ENCODE data around the gene ADCY9.

ADCY9 gene

DNA sequence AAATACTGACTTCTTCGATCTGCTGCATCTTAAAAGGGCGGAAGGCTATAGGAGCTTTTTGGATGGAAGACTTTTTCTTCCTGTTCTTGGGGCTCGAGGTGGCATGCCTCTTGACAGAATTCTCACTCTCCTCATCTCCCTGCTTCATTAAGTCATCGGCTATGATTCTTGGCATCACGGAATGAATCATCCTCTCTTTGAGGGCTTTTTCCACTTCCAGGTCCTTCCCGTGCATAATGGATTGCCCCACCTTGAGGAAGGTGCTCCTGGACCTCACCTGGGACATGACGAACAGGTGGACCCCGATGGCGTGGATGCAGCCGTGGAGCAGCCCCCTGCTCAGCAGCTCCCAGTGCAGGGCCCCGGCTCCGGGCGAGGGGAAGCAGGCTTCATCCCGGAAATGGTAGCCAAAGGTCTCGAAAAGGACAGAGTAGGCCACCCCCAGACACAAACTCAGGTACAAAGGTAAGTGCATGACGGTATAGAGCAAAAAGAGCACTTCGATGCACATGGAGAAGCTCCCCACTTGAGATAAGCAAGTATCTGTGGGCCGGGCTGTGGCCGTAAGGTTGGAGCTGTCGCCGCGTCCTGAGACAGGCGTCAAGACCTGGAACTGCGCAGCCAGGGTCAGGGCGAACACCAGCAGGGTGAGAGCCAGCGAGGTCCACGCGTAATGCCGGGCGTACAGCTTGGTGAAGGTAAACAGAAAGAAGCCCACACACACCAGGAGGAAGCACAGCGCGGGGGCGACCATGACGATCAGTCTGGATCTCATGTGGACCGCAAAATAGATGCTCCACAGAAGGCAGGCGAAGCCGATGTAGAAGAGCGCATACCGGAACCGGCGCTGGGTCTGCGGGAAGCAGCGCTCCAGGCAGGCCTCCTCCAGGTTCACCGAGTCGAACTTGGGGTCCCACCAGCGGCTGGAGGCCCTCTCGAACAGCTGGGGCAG, 1.7 kb downstream of the ADCY9 start:
- TF ChIP-seq, protein P1, sequence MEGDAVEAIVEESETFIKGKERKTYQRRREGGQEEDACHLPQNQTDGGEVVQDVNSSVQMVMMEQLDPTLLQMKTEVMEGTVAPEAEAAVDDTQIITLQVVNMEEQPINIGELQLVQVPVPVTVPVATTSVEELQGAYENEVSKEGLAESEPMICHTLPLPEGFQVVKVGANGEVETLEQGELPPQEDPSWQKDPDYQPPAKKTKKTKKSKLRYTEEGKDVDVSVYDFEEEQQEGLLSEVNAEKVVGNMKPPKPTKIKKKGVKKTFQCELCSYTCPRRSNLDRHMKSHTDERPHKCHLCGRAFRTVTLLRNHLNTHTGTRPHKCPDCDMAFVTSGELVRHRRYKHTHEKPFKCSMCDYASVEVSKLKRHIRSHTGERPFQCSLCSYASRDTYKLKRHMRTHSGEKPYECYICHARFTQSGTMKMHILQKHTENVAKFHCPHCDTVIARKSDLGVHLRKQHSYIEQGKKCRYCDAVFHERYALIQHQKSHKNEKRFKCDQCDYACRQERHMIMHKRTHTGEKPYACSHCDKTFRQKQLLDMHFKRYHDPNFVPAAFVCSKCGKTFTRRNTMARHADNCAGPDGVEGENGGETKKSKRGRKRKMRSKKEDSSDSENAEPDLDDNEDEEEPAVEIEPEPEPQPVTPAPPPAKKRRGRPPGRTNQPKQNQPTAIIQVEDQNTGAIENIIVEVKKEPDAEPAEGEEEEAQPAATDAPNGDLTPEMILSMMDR (IDR thresholded peaks at IDR 0.05; ENCODE audit: control extremely low read depth, extremely low read depth, low read depth, missing control alignments): no peak
- CTCF ChIA-PET: no interaction called here
- POLR2A ChIA-PET: no interaction called here
- DNase-seq (ENCODE audit: extremely low spot score): no peak

DNA sequence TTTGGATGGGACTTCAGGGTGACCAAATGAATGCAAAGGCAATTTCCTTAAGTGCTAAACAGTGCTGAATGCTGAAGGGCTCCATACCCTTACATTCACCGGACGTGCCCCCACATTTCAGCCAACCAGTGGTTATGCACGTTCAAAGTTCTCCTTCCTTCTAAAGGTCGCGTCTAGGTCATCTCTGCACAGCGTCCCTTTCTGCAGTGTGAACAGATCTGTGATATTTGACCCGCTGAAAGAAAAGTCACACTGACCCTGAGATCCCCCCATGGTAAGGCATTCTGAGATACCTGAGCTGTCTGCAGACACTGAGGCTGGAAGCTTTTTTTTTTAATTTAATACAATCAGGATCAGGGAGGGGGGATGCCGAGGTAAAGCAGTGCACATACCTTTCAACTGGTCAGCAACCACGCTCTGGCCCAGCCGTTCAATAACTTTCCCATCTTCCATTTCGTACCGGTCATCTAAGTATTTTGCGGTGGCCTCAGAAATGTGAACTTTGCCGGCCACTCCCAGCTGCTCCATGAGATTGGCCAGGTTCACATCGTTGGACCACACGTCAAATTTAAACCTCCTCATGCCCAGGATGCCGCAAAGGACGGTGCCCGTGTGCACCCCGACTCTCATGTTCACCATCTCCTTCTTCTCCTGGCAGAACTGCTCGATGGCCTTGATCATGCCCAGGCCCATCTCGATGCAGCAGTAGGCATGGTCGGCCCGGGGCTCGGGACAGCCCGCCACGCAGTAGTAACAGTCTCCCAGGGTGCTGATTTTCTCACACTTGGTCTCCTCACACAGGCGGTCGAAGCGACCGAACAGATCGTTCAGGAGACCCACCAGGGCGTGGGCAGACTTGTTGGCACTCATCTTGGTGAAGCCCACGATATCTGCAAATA, 2.6 kb downstream of the ADCY9 start:
- CTCF ChIA-PET: no interaction called here
- TF ChIP-seq, protein P1 (IDR thresholded peaks at IDR 0.05; ENCODE audit: control extremely low read depth, extremely low read depth, low read depth, missing control alignments): no peak
- no peak for DNase-seq (ENCODE audit: extremely low spot score)
- POLR2A ChIA-PET: no interaction called here

DNA sequence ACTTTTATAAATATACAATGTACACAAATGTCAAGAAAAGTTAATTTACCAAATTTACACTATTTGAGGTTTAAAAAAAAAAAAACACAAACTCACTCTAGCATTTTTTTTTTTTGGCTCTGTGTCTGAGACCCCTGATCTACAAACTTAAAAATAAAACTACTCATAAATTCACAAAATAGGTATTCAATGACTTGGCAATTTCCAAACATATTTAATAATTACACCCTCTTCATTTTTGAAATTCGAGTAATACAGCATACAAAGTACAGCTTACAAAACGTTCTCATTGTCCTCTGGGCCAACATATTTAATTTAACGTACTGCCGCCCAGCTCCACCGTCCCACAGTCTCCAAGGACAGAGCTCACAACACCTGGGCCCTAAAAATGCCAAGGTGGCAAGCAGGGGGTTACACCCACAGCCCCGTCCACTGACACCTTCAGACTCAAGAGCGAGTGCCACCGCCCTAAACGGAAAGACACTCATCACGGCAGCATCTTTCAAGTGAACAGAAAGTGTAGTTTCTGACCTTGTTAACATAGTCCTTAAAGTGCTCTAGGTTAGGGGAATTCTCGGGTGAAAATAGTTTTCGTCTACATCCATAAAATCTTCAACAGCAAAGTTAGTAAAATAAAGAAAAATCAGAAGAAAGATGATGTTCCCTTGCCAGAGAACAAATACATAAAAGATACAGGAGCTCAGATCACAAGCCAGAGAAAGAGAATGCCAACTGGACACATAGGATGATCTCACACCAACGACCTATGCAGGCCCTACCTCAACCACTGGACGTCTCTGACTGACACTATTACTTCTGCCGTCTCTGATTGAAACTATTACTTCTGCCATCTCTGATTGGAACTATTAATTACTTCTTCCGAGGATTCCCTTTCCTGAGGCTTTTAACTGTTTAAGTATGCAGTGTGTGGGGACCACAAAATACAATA, 4.2 kb downstream of the ADCY9 start:
- CTCF ChIA-PET: interaction anchor here (2.2 kb wide), 1 partner anchor 142 kb away, joined by 9 read pairs; no protein-coding TSS in a partner anchor

DNA sequence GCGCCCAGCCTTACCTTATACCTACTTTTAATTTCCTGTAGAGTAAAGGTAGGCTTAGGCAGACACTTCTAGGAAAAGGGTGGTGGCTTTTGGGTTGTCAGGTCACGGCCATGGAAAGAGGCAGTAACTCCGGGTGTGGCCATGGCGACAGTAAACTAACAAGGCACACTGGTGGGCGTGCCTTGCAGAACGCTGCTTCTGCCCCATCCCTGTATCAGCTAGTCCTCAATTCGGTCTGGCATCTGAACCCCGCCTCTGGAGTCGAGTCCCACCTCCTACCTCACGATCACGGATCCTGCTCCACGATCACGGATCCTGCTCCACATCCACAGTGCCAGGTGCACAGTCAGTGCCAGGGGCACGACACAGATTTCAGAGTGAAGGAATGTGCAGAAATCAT, 5.6 kb downstream of the ADCY9 start:
- ChIA-PET POLR2A (no interaction called here), CTCF (interaction anchor here (2.2 kb wide), 1 partner anchor 143 kb away, joined by 9 read pairs; no protein-coding TSS in a partner anchor)
- no peak for DNase-seq (ENCODE audit: extremely low spot score)
- TF ChIP-seq, protein P1 (IDR thresholded peaks at IDR 0.05; ENCODE audit: control extremely low read depth, extremely low read depth, low read depth, missing control alignments): no peak

More for the DNA sequence above, 4.2 kb downstream of the ADCY9 start:
- no peak for DNase-seq (ENCODE audit: extremely low spot score)
- TF ChIP-seq, protein P1 (IDR thresholded peaks at IDR 0.05; ENCODE audit: control extremely low read depth, extremely low read depth, low read depth, missing control alignments): no peak
- POLR2A ChIA-PET: no interaction called here

DNA sequence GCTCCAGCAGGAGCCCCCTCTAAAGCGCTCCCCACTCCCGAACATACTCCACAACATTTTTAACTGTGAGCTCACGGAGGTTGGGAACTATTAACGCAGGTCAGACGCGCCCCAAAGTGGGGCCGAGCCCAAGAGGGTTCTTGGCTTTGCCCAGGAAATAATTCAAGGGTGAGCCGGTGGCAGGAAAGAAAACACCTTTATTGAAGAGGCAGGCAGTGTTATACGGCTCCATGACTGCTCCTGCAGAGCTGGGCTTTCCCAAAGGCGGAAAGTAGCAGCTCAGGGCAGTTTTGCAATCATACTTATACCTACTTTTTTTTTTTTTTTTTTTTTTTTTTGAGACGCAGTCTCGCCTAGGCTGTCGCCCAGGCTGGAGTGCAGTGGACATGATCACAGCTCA, 6.2 kb downstream of the ADCY9 start:
- ChIA-PET POLR2A (interaction anchor here (0.5 to 0.6 kb wide), 2 partner anchors 873 to 1674 kb away, joined by 3 to 4 read pairs; no protein-coding TSS in a partner anchor), CTCF (no interaction called here)
- no peak for DNase-seq (ENCODE audit: extremely low spot score)
- TF ChIP-seq, protein P1 (IDR thresholded peaks at IDR 0.05; ENCODE audit: control extremely low read depth, extremely low read depth, low read depth, missing control alignments): no peak

Data from GM10248 (cell line).